ENCODE measurements around the gene EIF6. TPM values are rescaled to one million over a fixed set of nuclear protein-coding genes. Genes with fewer than 3 reads are reported as not detected.

EIF6 gene
- total and polyA plus RNA-seq, 9 of the 15 experiments (the other 6 are each of a cell fraction or from before 2014, with no cell fraction given): 165 to 832 (median 229) TPM

DNA sequence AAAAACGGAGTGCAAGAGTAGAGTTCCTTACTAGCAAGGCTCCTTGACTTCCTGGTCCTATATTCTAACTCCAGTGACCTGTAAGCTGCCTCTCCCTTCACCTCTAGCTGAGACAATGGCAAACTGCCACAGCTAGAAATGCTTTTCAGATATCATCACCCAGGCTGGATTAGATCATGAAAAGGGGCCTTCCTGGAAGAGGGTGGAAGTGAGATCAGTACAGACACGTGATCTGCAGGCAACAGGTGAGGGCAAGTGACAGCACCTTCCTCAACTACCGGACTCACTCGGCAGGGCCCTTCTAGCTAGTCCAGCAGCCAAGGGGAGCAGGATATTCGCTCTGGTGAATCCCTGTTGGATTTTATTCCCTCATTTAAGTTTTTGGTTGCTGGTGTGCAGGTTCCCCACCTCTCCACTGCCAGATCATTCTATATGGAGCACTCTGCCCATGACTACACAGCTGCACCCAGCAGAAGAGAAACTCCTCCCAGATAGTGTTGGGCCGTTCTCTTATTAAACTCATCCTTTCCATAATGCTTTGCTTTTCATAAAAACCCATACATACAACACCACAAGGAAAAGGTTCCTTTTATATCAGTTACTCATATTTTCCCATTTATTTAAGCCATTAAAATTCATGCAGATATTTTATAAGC, 34.1 kb upstream of the EIF6 start (continued):
- TF ChIP-seq, protein P1, sequence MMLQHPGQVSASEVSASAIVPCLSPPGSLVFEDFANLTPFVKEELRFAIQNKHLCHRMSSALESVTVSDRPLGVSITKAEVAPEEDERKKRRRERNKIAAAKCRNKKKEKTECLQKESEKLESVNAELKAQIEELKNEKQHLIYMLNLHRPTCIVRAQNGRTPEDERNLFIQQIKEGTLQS (IDR thresholded peaks at IDR 0.05): peak; percentile 44; the same call in 1 of the 2 replicates
- TF ChIP-seq, protein P1 (CRISPR knock-in tag; conservative IDR thresholded peaks at IDR 0.05): no peak
- TF ChIP-seq BHLHE40 (IDR thresholded peaks at IDR 0.05; ENCODE audit: low read length): peak; percentile 47
- 0 out of 2 replicates have a peak, but pooled peaks have one; percentile 27 for TF ChIP-seq CTBP1 (IDR thresholded peaks at IDR 0.05; ENCODE audit: borderline replicate concordance)
- TF ChIP-seq, protein P2, sequence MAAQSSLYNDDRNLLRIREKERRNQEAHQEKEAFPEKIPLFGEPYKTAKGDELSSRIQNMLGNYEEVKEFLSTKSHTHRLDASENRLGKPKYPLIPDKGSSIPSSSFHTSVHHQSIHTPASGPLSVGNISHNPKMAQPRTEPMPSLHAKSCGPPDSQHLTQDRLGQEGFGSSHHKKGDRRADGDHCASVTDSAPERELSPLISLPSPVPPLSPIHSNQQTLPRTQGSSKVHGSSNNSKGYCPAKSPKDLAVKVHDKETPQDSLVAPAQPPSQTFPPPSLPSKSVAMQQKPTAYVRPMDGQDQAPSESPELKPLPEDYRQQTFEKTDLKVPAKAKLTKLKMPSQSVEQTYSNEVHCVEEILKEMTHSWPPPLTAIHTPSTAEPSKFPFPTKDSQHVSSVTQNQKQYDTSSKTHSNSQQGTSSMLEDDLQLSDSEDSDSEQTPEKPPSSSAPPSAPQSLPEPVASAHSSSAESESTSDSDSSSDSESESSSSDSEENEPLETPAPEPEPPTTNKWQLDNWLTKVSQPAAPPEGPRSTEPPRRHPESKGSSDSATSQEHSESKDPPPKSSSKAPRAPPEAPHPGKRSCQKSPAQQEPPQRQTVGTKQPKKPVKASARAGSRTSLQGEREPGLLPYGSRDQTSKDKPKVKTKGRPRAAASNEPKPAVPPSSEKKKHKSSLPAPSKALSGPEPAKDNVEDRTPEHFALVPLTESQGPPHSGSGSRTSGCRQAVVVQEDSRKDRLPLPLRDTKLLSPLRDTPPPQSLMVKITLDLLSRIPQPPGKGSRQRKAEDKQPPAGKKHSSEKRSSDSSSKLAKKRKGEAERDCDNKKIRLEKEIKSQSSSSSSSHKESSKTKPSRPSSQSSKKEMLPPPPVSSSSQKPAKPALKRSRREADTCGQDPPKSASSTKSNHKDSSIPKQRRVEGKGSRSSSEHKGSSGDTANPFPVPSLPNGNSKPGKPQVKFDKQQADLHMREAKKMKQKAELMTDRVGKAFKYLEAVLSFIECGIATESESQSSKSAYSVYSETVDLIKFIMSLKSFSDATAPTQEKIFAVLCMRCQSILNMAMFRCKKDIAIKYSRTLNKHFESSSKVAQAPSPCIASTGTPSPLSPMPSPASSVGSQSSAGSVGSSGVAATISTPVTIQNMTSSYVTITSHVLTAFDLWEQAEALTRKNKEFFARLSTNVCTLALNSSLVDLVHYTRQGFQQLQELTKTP (IDR thresholded peaks at IDR 0.05; ENCODE audit: low read depth in 1 of 2, partially characterized antibody in 2 of 2): no peak

Data from K562 (cell line).